HEK293 (cell line): ENCODE results near the gene DYRK2.
A peak's percentile ranks its signal among the peaks of the same experiment; 100 is the strongest.

ENCODE experiments used
- CTCF ChIA-PET: fragments of 350-600 bp; formaldehyde crosslinking; extraction: SDS; loops from one replicate; lab custom pipeline; 2021; ENCODE audit warnings: antibody characterized with exemption; lab: Yijun Ruan, JAX
- POLR2A ChIA-PET: fragments of 300-600 bp; formaldehyde crosslinking; extraction: SDS; loops from one replicate; lab custom pipeline; 2020; ENCODE audit warnings: antibody characterized with exemption, inconsistent platforms; lab: Yijun Ruan, JAX
- H3K27ac ChIP-seq: fragments of 200-500 bp; sonication (Bioruptor generic); 2 replicates; pipeline ENCODE4 v1.5.1; 2014; ENCODE audit warnings: low read depth, low read length, control low read depth, inconsistent platforms; ENCODE audit errors: extremely low read depth
- H3K36me3 ChIP-seq, 2 experiments: fragments of 200-500 bp in 1 of 2; sonication (Bioruptor generic) in 1 of 2; 1 replicate in 1 of 2; 2 replicates in 1 of 2; pipeline ENCODE4 v1.5.1; 2014 to 2017; ENCODE audit warnings: inconsistent platforms in 2 of 2, low read length in 2 of 2; ENCODE audit not compliant: control insufficient read depth in 2 of 2, insufficient read depth in 1 of 2
- H3K4me1 ChIP-seq: fragments of 200-500 bp; sonication (Bioruptor generic); 2 replicates; pipeline ENCODE4 v1.5.1; 2014; ENCODE audit warnings: mild to moderate bottlenecking, low read length, inconsistent platforms; ENCODE audit not compliant: control insufficient read depth, insufficient read depth
- H3K4me3 ChIP-seq: 2 replicates; pipeline ENCODE4 v1.5.1; 2011; ENCODE audit warnings: low read depth, mild to moderate bottlenecking, control low read depth, low read length, moderate library complexity
- H3K9me3 ChIP-seq: fragments of 200-500 bp; sonication (Bioruptor generic); 2 replicates; pipeline ENCODE4 v1.5.1; 2014; ENCODE audit warnings: low read depth, low read length, inconsistent platforms; ENCODE audit not compliant: control insufficient read depth, insufficient read depth
- KLF10 ChIP-seq: fragments of 450-650 bp; IDR thresholded peaks from 2 replicates; pipeline ENCODE4 v1.5.1; 2018; ENCODE audit warnings: missing biosample characterization, mild to moderate bottlenecking, missing genetic modification characterization
- TRIM28 ChIP-seq: IDR thresholded peaks from 2 replicates; pipeline ENCODE4 v1.6.1; 2011; ENCODE audit warnings: low read length, control low read depth, borderline replicate concordance
- ZBTB20 ChIP-seq: fragments of 450-650 bp; formaldehyde crosslinking; IDR thresholded peaks from 2 replicates; pipeline ENCODE4 v1.5.1; 2016; ENCODE audit warnings: missing biosample characterization, missing genetic modification characterization
- ZBTB21 ChIP-seq: fragments of 450-650 bp; formaldehyde crosslinking; IDR thresholded peaks from 2 replicates; pipeline ENCODE4 v1.5.1; 2017; ENCODE audit warnings: missing biosample characterization, missing genetic modification characterization
- ZNF121 ChIP-seq: fragments of 450-650 bp; formaldehyde crosslinking; IDR thresholded peaks from 2 replicates; pipeline ENCODE4 v1.5.1; 2016; ENCODE audit warnings: missing biosample characterization, missing genetic modification characterization
- ZNF138 ChIP-seq: fragments of 450-650 bp; formaldehyde crosslinking; IDR thresholded peaks from 2 replicates; pipeline ENCODE4 v1.5.1; 2016; ENCODE audit warnings: missing biosample characterization, missing genetic modification characterization, borderline replicate concordance
- ZNF529 ChIP-seq: fragments of 450-650 bp; formaldehyde crosslinking; IDR thresholded peaks from 2 replicates; pipeline ENCODE4 v1.5.1; 2017; ENCODE audit warnings: missing genetic modification characterization, missing biosample characterization; ENCODE audit not compliant: insufficient replicate concordance
- ZNF555 ChIP-seq: fragments of 450-650 bp; formaldehyde crosslinking; conservative IDR thresholded peaks from 2 replicates; pipeline ENCODE4 v1.5.1; 2017; ENCODE audit warnings: missing biosample characterization, mild to moderate bottlenecking, missing genetic modification characterization, inconsistent platforms
- ZNF561 ChIP-seq: fragments of 450-650 bp; IDR thresholded peaks from 2 replicates; pipeline ENCODE4 v1.5.1; 2018; ENCODE audit warnings: missing biosample characterization, missing genetic modification characterization, borderline replicate concordance
- ZNF629 ChIP-seq: fragments of 450-650 bp; formaldehyde crosslinking; IDR thresholded peaks from 2 replicates; pipeline ENCODE4 v1.5.1; 2017; ENCODE audit warnings: missing biosample characterization, missing genetic modification characterization
- ZNF658 ChIP-seq: fragments of 450-650 bp; formaldehyde crosslinking; IDR thresholded peaks from 2 replicates; pipeline ENCODE4; 2016; ENCODE audit warnings: missing biosample characterization, missing genetic modification characterization
- ZNF660 ChIP-seq: fragments of 450-650 bp; IDR thresholded peaks from 2 replicates; pipeline ENCODE4 v1.5.1; 2018; ENCODE audit warnings: missing biosample characterization, mild to moderate bottlenecking, missing genetic modification characterization
- ZNF837 ChIP-seq: fragments of 450-650 bp; formaldehyde crosslinking; IDR thresholded peaks from 2 replicates; pipeline ENCODE4 v1.5.1; 2016; ENCODE audit warnings: missing biosample characterization, missing genetic modification characterization
- ZSCAN30 ChIP-seq: fragments of 450-650 bp; IDR thresholded peaks from 2 replicates; pipeline ENCODE4 v1.5.1; 2018; ENCODE audit warnings: missing biosample characterization, mild to moderate bottlenecking, missing genetic modification characterization, moderate library complexity
- TF ChIP-seq, protein P1 (sequence below): fragments of 450-650 bp; formaldehyde crosslinking; IDR thresholded peaks from 2 replicates; pipeline ENCODE4 v1.5.1; 2017; ENCODE audit warnings: missing biosample characterization, missing genetic modification characterization
- TF ChIP-seq, protein P2 (sequence below): fragments of 450-650 bp; formaldehyde crosslinking; IDR thresholded peaks from 2 replicates; pipeline ENCODE4 v1.5.1; 2016; ENCODE audit warnings: missing biosample characterization, missing genetic modification characterization
- TF ChIP-seq, protein P3 (sequence below): fragments of 450-650 bp; formaldehyde crosslinking; optimal IDR thresholded peaks from 2 replicates; pipeline ENCODE3; 2016; ENCODE audit warnings: missing biosample characterization, mild to moderate bottlenecking, missing genetic modification characterization
- TF ChIP-seq, protein P4 (sequence below): fragments of 450-650 bp; formaldehyde crosslinking; IDR thresholded peaks from 2 replicates; pipeline ENCODE4 v1.5.1; 2017; ENCODE audit warnings: missing biosample characterization, missing genetic modification characterization
- TF ChIP-seq, protein P5 (sequence below): fragments of 450-650 bp; IDR thresholded peaks from 2 replicates; pipeline ENCODE4 v1.5.1; 2018; ENCODE audit warnings: missing biosample characterization, missing genetic modification characterization
- TF ChIP-seq, protein P6 (sequence below): fragments of 450-650 bp; formaldehyde crosslinking; IDR thresholded peaks from 2 replicates; pipeline ENCODE4 v1.5.1; 2016; ENCODE audit warnings: missing biosample characterization, missing genetic modification characterization
- TF ChIP-seq, protein P7 (sequence below): fragments of 450-650 bp; formaldehyde crosslinking; IDR thresholded peaks from 2 replicates; pipeline ENCODE4 v1.5.1; 2016; ENCODE audit warnings: missing biosample characterization, missing genetic modification characterization
- TF ChIP-seq, protein P8 (sequence below): fragments of 450-650 bp; formaldehyde crosslinking; conservative IDR thresholded peaks from 2 replicates; pipeline ENCODE4 v1.5.1; 2016; ENCODE audit warnings: low read depth, missing biosample characterization, missing genetic modification characterization

The DYRK2 gene

DNA sequence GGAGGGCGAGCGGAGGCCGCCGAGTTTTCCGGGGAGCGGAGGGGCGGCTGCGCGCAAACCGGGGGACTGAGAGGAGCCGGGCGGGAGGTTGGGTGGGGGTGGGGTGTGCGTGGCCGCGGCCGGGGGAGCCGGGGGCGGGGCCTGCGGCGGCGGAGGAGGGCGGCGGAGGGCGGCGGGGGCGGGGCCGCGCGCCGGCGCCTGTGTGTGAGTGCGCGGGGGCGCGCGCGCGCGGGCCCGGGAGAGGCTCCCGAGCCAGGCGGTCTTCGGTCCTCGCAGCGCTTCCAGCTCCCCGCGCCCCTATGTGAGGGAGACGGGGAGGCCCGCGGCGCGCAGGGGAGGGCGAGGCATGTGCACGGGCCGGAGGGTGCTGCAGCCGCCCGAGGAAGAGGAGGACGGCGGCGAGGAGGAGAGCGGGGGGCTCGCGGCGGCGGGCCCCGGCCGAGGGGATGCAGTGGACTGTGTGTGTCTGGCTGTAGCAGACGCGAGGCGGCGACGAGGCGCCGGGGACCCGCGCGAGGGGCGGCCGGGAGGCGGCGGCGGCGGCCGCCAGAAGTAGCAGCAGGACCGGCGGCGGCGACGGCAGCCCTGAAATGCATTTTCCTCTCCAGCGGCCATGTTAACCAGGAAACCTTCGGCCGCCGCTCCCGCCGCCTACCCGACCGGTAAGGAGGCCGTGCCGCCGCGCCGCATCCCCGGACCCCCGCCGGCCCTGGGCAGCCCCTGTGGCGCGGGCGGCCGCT, at the start of gene DYRK2:
Gene DYRK2 (plus strand): TSS at position 225 of the 740 bp plus-strand sequence. CDS start 389 bp downstream, at position 614.
- H3K4me3 ChIP-seq, result peak within 1 kb of the TSS; percentile 96
- no peaks in the 10 kb centered on the region for H3K9me3 ChIP-seq
- H3K36me3 ChIP-seq, result peaks cover 0 to 18% of the 10 kb centered on the region in 2 experiments; a peak in 2 of 3 replicates
- ChIA-PET CTCF (interaction anchor here (0.6 to 2.4 kb wide), 4 partner anchors 187 to 294 kb away, joined by 3 to 10 read pairs (median 3); no protein-coding TSS in a partner anchor), POLR2A (interaction anchor here (0.6 to 1.1 kb wide), 7 partner anchors 15 to 1162 kb away, joined by 3 to 4 read pairs (median 3); no protein-coding TSS in a partner anchor)
- peak within 1 kb of the TSS; percentile 96 for H3K27ac ChIP-seq
- 0 out of 2 replicates have a peak, but pooled peaks cover 3% of the 10 kb centered on the region for H3K4me1 ChIP-seq
- TF ChIP-seq, protein P1, sequence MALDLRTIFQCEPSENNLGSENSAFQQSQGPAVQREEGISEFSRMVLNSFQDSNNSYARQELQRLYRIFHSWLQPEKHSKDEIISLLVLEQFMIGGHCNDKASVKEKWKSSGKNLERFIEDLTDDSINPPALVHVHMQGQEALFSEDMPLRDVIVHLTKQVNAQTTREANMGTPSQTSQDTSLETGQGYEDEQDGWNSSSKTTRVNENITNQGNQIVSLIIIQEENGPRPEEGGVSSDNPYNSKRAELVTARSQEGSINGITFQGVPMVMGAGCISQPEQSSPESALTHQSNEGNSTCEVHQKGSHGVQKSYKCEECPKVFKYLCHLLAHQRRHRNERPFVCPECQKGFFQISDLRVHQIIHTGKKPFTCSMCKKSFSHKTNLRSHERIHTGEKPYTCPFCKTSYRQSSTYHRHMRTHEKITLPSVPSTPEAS, result no peak
- TF ChIP-seq ZNF658 (tag by site-specific recombination), result no peak
- no peak for TF ChIP-seq TRIM28
- peak; percentile 27; the same call in 1 of the 2 replicates for TF ChIP-seq KLF10 (tag by site-specific recombination)
- TF ChIP-seq, protein P2, sequence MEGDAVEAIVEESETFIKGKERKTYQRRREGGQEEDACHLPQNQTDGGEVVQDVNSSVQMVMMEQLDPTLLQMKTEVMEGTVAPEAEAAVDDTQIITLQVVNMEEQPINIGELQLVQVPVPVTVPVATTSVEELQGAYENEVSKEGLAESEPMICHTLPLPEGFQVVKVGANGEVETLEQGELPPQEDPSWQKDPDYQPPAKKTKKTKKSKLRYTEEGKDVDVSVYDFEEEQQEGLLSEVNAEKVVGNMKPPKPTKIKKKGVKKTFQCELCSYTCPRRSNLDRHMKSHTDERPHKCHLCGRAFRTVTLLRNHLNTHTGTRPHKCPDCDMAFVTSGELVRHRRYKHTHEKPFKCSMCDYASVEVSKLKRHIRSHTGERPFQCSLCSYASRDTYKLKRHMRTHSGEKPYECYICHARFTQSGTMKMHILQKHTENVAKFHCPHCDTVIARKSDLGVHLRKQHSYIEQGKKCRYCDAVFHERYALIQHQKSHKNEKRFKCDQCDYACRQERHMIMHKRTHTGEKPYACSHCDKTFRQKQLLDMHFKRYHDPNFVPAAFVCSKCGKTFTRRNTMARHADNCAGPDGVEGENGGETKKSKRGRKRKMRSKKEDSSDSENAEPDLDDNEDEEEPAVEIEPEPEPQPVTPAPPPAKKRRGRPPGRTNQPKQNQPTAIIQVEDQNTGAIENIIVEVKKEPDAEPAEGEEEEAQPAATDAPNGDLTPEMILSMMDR (tag by site-specific recombination), result peak; percentile 17; the same call in 1 of the 2 replicates
- TF ChIP-seq, protein P3, sequence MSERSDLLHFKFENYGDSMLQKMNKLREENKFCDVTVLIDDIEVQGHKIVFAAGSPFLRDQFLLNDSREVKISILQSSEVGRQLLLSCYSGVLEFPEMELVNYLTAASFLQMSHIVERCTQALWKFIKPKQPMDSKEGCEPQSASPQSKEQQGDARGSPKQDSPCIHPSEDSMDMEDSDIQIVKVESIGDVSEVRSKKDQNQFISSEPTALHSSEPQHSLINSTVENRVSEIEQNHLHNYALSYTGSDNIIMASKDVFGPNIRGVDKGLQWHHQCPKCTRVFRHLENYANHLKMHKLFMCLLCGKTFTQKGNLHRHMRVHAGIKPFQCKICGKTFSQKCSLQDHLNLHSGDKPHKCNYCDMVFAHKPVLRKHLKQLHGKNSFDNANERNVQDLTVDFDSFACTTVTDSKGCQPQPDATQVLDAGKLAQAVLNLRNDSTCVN (tag by site-specific recombination), result peak; percentile 73
- TF ChIP-seq, protein P4, sequence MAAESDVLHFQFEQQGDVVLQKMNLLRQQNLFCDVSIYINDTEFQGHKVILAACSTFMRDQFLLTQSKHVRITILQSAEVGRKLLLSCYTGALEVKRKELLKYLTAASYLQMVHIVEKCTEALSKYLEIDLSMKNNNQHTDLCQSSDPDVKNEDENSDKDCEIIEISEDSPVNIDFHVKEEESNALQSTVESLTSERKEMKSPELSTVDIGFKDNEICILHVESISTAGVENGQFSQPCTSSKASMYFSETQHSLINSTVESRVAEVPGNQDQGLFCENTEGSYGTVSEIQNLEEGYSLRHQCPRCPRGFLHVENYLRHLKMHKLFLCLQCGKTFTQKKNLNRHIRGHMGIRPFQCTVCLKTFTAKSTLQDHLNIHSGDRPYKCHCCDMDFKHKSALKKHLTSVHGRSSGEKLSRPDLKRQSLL (tag by site-specific recombination), result no peak
- TF ChIP-seq, protein P5, sequence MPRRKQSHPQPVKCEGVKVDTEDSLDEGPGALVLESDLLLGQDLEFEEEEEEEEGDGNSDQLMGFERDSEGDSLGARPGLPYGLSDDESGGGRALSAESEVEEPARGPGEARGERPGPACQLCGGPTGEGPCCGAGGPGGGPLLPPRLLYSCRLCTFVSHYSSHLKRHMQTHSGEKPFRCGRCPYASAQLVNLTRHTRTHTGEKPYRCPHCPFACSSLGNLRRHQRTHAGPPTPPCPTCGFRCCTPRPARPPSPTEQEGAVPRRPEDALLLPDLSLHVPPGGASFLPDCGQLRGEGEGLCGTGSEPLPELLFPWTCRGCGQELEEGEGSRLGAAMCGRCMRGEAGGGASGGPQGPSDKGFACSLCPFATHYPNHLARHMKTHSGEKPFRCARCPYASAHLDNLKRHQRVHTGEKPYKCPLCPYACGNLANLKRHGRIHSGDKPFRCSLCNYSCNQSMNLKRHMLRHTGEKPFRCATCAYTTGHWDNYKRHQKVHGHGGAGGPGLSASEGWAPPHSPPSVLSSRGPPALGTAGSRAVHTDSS (tag by site-specific recombination), result peak; percentile 66
- TF ChIP-seq ZNF660 (tag by site-specific recombination), result peak; percentile 59
- TF ChIP-seq ZNF529 (tag by site-specific recombination), result no peak
- no peak for TF ChIP-seq ZNF837 (tag by site-specific recombination)
- TF ChIP-seq, protein P6, sequence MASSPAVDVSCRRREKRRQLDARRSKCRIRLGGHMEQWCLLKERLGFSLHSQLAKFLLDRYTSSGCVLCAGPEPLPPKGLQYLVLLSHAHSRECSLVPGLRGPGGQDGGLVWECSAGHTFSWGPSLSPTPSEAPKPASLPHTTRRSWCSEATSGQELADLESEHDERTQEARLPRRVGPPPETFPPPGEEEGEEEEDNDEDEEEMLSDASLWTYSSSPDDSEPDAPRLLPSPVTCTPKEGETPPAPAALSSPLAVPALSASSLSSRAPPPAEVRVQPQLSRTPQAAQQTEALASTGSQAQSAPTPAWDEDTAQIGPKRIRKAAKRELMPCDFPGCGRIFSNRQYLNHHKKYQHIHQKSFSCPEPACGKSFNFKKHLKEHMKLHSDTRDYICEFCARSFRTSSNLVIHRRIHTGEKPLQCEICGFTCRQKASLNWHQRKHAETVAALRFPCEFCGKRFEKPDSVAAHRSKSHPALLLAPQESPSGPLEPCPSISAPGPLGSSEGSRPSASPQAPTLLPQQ (tag by site-specific recombination), result peak; percentile 52
- TF ChIP-seq ZBTB21 (tag by site-specific recombination), result no peak
- TF ChIP-seq, protein P7, sequence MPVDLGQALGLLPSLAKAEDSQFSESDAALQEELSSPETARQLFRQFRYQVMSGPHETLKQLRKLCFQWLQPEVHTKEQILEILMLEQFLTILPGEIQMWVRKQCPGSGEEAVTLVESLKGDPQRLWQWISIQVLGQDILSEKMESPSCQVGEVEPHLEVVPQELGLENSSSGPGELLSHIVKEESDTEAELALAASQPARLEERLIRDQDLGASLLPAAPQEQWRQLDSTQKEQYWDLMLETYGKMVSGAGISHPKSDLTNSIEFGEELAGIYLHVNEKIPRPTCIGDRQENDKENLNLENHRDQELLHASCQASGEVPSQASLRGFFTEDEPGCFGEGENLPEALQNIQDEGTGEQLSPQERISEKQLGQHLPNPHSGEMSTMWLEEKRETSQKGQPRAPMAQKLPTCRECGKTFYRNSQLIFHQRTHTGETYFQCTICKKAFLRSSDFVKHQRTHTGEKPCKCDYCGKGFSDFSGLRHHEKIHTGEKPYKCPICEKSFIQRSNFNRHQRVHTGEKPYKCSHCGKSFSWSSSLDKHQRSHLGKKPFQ (tag by site-specific recombination), result no peak
- TF ChIP-seq ZNF138 (tag by site-specific recombination), result no peak
- peak; percentile 71; the same call in 1 of the 2 replicates for TF ChIP-seq ZNF561 (tag by site-specific recombination)
- TF ChIP-seq, protein P8, sequence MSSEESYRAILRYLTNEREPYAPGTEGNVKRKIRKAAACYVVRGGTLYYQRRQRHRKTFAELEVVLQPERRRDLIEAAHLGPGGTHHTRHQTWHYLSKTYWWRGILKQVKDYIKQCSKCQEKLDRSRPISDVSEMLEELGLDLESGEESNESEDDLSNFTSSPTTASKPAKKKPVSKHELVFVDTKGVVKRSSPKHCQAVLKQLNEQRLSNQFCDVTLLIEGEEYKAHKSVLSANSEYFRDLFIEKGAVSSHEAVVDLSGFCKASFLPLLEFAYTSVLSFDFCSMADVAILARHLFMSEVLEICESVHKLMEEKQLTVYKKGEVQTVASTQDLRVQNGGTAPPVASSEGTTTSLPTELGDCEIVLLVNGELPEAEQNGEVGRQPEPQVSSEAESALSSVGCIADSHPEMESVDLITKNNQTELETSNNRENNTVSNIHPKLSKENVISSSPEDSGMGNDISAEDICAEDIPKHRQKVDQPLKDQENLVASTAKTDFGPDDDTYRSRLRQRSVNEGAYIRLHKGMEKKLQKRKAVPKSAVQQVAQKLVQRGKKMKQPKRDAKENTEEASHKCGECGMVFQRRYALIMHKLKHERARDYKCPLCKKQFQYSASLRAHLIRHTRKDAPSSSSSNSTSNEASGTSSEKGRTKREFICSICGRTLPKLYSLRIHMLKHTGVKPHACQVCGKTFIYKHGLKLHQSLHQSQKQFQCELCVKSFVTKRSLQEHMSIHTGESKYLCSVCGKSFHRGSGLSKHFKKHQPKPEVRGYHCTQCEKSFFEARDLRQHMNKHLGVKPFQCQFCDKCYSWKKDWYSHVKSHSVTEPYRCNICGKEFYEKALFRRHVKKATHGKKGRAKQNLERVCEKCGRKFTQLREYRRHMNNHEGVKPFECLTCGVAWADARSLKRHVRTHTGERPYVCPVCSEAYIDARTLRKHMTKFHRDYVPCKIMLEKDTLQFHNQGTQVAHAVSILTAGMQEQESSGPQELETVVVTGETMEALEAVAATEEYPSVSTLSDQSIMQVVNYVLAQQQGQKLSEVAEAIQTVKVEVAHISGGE, result no peak
- peak; percentile 18; the same call in 1 of the 2 replicates for TF ChIP-seq ZSCAN30 (tag by site-specific recombination)
- TF ChIP-seq ZNF629 (tag by site-specific recombination), result no peak
- no peak for TF ChIP-seq ZNF555
- TF ChIP-seq ZNF121, result no peak
- TF ChIP-seq ZBTB20 (tag by site-specific recombination), result peak; percentile 22; the same call in 1 of the 2 replicates
